ENCODE measurements around the gene COMMD1.

The COMMD1 gene

GRCh38 chr2:61888267-61889055 is 17.0 kb upstream of the COMMD1 start, which contains the start of gene CCT4 (continued):
- TF ChIP-seq ZBTB11 (tag by site-specific recombination; conservative IDR thresholded peaks at IDR 0.05; ENCODE audit: low read depth) (peak; percentile 73; the same call in 1 of the 2 replicates), ZSCAN23 (tag by site-specific recombination; IDR thresholded peaks at IDR 0.05) (no peak), REST (tag by site-specific recombination; IDR thresholded peaks at IDR 0.05) (no peak), RBAK (tag by site-specific recombination; IDR thresholded peaks at IDR 0.05) (no peak), PBX3 (CRISPR knock-in tag; IDR thresholded peaks at IDR 0.05) (peak; percentile 32; the same call in 1 of the 2 replicates), ZNF335 (tag by site-specific recombination; conservative IDR thresholded peaks at IDR 0.05) (peak; percentile 100), ZSCAN5A (tag by site-specific recombination; IDR thresholded peaks at IDR 0.05) (no peak), OVOL3 (tag by site-specific recombination; IDR thresholded peaks at IDR 0.05) (peak; percentile 35; the same call in 1 of the 2 replicates), ZSCAN30 (tag by site-specific recombination; IDR thresholded peaks at IDR 0.05) (peak; percentile 55), KLF16 (tag by site-specific recombination; IDR thresholded peaks at IDR 0.05) (peak; percentile 77), MYNN (tag by site-specific recombination; IDR thresholded peaks at IDR 0.05; ENCODE audit: borderline replicate concordance) (no peak), EGR2 (tag by site-specific recombination; IDR thresholded peaks at IDR 0.05; ENCODE audit: low read depth) (peak; percentile 73), BCL11B (tag by site-specific recombination; IDR thresholded peaks at IDR 0.05; ENCODE audit: low read depth) (no peak), ZNF621 (tag by site-specific recombination; IDR thresholded peaks at IDR 0.05) (no peak)
- TF ChIP-seq, protein P1, sequence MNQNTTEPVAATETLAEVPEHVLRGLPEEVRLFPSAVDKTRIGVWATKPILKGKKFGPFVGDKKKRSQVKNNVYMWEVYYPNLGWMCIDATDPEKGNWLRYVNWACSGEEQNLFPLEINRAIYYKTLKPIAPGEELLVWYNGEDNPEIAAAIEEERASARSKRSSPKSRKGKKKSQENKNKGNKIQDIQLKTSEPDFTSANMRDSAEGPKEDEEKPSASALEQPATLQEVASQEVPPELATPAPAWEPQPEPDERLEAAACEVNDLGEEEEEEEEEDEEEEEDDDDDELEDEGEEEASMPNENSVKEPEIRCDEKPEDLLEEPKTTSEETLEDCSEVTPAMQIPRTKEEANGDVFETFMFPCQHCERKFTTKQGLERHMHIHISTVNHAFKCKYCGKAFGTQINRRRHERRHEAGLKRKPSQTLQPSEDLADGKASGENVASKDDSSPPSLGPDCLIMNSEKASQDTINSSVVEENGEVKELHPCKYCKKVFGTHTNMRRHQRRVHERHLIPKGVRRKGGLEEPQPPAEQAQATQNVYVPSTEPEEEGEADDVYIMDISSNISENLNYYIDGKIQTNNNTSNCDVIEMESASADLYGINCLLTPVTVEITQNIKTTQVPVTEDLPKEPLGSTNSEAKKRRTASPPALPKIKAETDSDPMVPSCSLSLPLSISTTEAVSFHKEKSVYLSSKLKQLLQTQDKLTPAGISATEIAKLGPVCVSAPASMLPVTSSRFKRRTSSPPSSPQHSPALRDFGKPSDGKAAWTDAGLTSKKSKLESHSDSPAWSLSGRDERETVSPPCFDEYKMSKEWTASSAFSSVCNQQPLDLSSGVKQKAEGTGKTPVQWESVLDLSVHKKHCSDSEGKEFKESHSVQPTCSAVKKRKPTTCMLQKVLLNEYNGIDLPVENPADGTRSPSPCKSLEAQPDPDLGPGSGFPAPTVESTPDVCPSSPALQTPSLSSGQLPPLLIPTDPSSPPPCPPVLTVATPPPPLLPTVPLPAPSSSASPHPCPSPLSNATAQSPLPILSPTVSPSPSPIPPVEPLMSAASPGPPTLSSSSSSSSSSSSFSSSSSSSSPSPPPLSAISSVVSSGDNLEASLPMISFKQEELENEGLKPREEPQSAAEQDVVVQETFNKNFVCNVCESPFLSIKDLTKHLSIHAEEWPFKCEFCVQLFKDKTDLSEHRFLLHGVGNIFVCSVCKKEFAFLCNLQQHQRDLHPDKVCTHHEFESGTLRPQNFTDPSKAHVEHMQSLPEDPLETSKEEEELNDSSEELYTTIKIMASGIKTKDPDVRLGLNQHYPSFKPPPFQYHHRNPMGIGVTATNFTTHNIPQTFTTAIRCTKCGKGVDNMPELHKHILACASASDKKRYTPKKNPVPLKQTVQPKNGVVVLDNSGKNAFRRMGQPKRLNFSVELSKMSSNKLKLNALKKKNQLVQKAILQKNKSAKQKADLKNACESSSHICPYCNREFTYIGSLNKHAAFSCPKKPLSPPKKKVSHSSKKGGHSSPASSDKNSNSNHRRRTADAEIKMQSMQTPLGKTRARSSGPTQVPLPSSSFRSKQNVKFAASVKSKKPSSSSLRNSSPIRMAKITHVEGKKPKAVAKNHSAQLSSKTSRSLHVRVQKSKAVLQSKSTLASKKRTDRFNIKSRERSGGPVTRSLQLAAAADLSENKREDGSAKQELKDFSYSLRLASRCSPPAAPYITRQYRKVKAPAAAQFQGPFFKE (tag by site-specific recombination; IDR thresholded peaks at IDR 0.05; ENCODE audit: borderline replicate concordance), result no peak
- TF ChIP-seq, protein P2, sequence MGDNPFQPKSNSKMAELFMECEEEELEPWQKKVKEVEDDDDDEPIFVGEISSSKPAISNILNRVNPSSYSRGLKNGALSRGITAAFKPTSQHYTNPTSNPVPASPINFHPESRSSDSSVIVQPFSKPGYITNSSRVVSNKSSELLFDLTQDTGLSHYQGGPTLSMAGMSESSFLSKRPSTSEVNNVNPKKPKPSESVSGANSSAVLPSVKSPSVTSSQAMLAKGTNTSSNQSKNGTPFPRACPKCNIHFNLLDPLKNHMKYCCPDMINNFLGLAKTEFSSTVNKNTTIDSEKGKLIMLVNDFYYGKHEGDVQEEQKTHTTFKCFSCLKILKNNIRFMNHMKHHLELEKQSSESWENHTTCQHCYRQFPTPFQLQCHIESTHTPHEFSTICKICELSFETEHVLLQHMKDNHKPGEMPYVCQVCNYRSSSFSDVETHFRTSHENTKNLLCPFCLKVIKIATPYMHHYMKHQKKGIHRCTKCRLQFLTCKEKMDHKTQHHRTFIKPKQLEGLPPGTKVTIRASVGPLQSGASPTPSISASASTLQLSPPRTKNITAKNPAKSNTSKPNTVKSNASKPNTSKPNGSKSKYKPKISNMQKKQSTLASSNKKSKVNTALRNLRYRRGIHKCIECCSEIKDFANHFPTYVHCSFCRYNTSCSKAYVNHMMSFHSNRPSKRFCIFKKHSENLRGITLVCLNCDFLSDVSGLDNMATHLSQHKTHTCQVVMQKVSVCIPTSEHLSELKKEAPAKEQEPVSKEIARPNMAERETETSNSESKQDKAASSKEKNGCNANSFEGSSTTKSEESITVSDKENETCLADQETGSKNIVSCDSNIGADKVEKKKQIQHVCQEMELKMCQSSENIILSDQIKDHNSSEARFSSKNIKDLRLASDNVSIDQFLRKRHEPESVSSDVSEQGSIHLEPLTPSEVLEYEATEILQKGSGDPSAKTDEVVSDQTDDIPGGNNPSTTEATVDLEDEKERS (tag by site-specific recombination; IDR thresholded peaks at IDR 0.05), result peak; percentile 77; the same call in 1 of the 2 replicates
